Stomach (tissue), 9 donors: ENCODE data around the gene ANKS1B. TPM values are rescaled to one million over a fixed set of nuclear protein-coding genes. Genes with fewer than 3 reads are reported as not detected.
A peak's percentile ranks its signal among the peaks of the same experiment; 100 is the strongest.
"Not testable (repeated sequence)": the region's sequence is repeated elsewhere in the genome, so short reads cannot be mapped to it uniquely, and the experiment has no call there.

Source experiments
- DNase-seq, 2 donors: peaks; one replicate each; pipeline versions ENCODE4 v3.0.0 to v3.0.0-alpha.2; 2013 to 2019
- H3K27ac ChIP-seq, 5 donors: fragments of 200-600 bp in 4 of 5; sonication (generic) in 4 of 5; one replicate each; pipeline ENCODE4 v1.5.1; 2013 to 2019; ENCODE audit warnings: mild to moderate bottlenecking in 1 of 5, moderate library complexity in 1 of 5
- H3K27me3 ChIP-seq, 3 donors: fragments of 200-600 bp; sonication (generic); one replicate each; pipeline ENCODE4 v1.5.1; 2017 to 2019; ENCODE audit warnings: mixed run types in 1 of 3
- H3K36me3 ChIP-seq, 4 donors: fragments of 200-600 bp; sonication (generic); 1 replicate in 3 of 4; 2 replicates in 1 of 4; pipeline ENCODE4 v1.5.1; 2016 to 2019
- H3K4me1 ChIP-seq, 4 donors: fragments of 200-600 bp; sonication (generic); one replicate each; pipeline ENCODE4 v1.5.1; 2016 to 2019
- H3K4me3 ChIP-seq, 4 donors: fragments of 200-600 bp; sonication (generic) in 3 of 4; one replicate each; pipeline ENCODE4 v1.5.1; 2016 to 2019; ENCODE audit warnings: mild to moderate bottlenecking in 1 of 4
- H3K9me3 ChIP-seq, 4 donors: fragments of 200-600 bp; sonication (generic); one replicate each; pipeline ENCODE4 v1.5.1; 2016 to 2019
- CTCF ChIP-seq, 7 experiments: fragments of 450-650 bp in 4 of 7; fragments of 200-600 bp in 3 of 7; sonication (generic) in 3 of 7; IDR thresholded peaks; one replicate each; pipeline ENCODE4 v1.5.1; 2016 to 2019; ENCODE audit warnings: antibody characterized with exemption in 7 of 7, control low read depth in 2 of 7, mild to moderate bottlenecking in 1 of 7
- EP300 ChIP-seq: sonication (generic); formaldehyde crosslinking; IDR thresholded peaks from one replicate; pipeline ENCODE4 v1.6.1; 2017; ENCODE audit warnings: antibody characterized with exemption
- POLR2A ChIP-seq, 4 donors: fragments of 450-650 bp; IDR thresholded peaks; one replicate each; pipeline ENCODE4 v1.6.1; 2016; ENCODE audit warnings: antibody characterized with exemption in 4 of 4, control low read depth in 2 of 4, mild to moderate bottlenecking in 1 of 4, moderate library complexity in 1 of 4
- POLR2AphosphoS5 ChIP-seq, 3 donors: sonication (generic); formaldehyde crosslinking; IDR thresholded peaks; one replicate each; pipeline ENCODE4 v1.6.1; 2016; ENCODE audit warnings: antibody characterized with exemption in 3 of 3
- WGBS, 5 donors: extraction: QIAGEN DNeasy Blood & Tissue Kit in 3 of 5; methylation state at CpG; one replicate each; pipeline versions ENCODE4 v1.1.5 to v1.1.7; 2013 to 2018; 5-methylcytosine and 5-hydroxymethylcytosine counted together
- intact Hi-C: fragments of 100-400 bp; cut with DNase I; formaldehyde crosslinking; loops from one replicate; pipeline ENCODE4 v1.15.1; 2023; ENCODE audit warnings: low total_unique reads
- polyA plus RNA-seq, 3 donors: library from polyadenylated mRNA; stranded (reverse); fragments of 200-250 nt; gene quantifications; one replicate each; pipeline ENCODE4 v1.2.3, GENCODE V29; 2013
- total RNA-seq, 5 donors: library from RNA; depleted of rRNA; stranded (reverse); fragments of >200 nt; gene quantifications; one replicate each; pipeline versions ENCODE4 v1.1.0 to v1.2.3, GENCODE V29; 2014 to 2016
- donor health status: healthy with polysubstance abuse.
- donor health status: Bipolar disorder and iron deficiency.
- donor health status: healthy.

ANKS1B gene
- total and polyA plus RNA-seq, 8 donors, result 0.73 to 26.8 (median 2.2) TPM; not detected in 2

GRCh38 chr12:99259040-99259934, 725.4 kb downstream of the ANKS1B start:
- Histone ChIP-seq H3K27me3 (no peaks in the 10 kb centered on the region), H3K9me3 (no peaks in the 10 kb centered on the region), H3K4me3 (no peak overlapping the region), H3K4me1 (peaks cover 0 to 11% (median 2%) of the 10 kb centered on the region in 4 donors), H3K27ac (no peak overlapping the region), H3K36me3 (no peaks in the 10 kb centered on the region)
- DNase-seq, result peak in 1 of 2 donors; percentile 51
- intact Hi-C loops, result no loop called here
- 67 to 80% (median 75%) methylated on average over 12 of the region's 12 CpGs for WGBS, 5 donors
- TF ChIP-seq POLR2AphosphoS5 (IDR thresholded peaks at IDR 0.05), result no peak
- no peak for TF ChIP-seq CTCF (IDR thresholded peaks at IDR 0.05)
- no peak for TF ChIP-seq POLR2A (IDR thresholded peaks at IDR 0.05)
- no peak for TF ChIP-seq EP300

- TF ChIP-seq POLR2AphosphoS5 (IDR thresholded peaks at IDR 0.05), result no peak
- TF ChIP-seq POLR2A (IDR thresholded peaks at IDR 0.05), result no peak
- DNase-seq, result no peak
- Histone ChIP-seq H3K4me3 (no peak overlapping the region), H3K27me3 (no peaks in the 10 kb centered on the region), H3K27ac (no peak overlapping the region), H3K36me3 (no peaks in the 10 kb centered on the region), H3K9me3 (no peaks in the 10 kb centered on the region), H3K4me1 (peaks cover 0 to 11% (median 2%) of the 10 kb centered on the region in 4 donors)
- intact Hi-C loops, result no loop called here
Observed at GRCh38 chr12:99257672-99258071, 727.1 kb downstream of the ANKS1B start.

- Histone ChIP-seq H3K27ac (no peak overlapping the region), H3K27me3 (no peaks in the 10 kb centered on the region), H3K36me3 (no peaks in the 10 kb centered on the region), H3K4me3 (no peak overlapping the region), H3K4me1 (no peaks in the 10 kb centered on the region), H3K9me3 (no peaks in the 10 kb centered on the region)
- intact Hi-C loops, result no loop called here
- 82 to 97% (median 92%) methylated on average over 3 of the region's 3 CpGs for WGBS, 5 donors
- peak in 1 of 2 donors; percentile 20 for DNase-seq
- no peak for TF ChIP-seq EP300
- TF ChIP-seq POLR2A (IDR thresholded peaks at IDR 0.05), result no peak
- no peak for TF ChIP-seq CTCF (IDR thresholded peaks at IDR 0.05)
- TF ChIP-seq POLR2AphosphoS5 (IDR thresholded peaks at IDR 0.05), result no peak
Observed at GRCh38 chr12:99253068-99253467, 731.7 kb downstream of the ANKS1B start.

- H3K27ac ChIP-seq, result no peak overlapping the region
- H3K4me3 ChIP-seq, result no peak overlapping the region
- H3K36me3 ChIP-seq, result no peaks in the 10 kb centered on the region
- no peaks in the 10 kb centered on the region for H3K9me3 ChIP-seq
- no peaks in the 10 kb centered on the region for H3K4me1 ChIP-seq
- 68 to 79% (median 76%) methylated on average over 2 to 3 of the region's 3 CpGs for WGBS, 5 donors
- DNase-seq, result no peak
- intact Hi-C loops, result no loop called here
- TF ChIP-seq POLR2AphosphoS5 (IDR thresholded peaks at IDR 0.05) (no peak), POLR2A (IDR thresholded peaks at IDR 0.05) (no peak), CTCF (IDR thresholded peaks at IDR 0.05) (no peak), EP300 (no peak)
- H3K27me3 ChIP-seq, result no peaks in the 10 kb centered on the region
Observed at GRCh38 chr12:99250091-99250490, 734.6 kb downstream of the ANKS1B start.

- TF ChIP-seq POLR2AphosphoS5 (IDR thresholded peaks at IDR 0.05) (no peak), CTCF (IDR thresholded peaks at IDR 0.05) (no peak), POLR2A (IDR thresholded peaks at IDR 0.05) (no peak), EP300 (no peak)
- H3K9me3 ChIP-seq, result no peaks in the 10 kb centered on the region
- H3K4me3 ChIP-seq, result no peak overlapping the region
- H3K4me1 ChIP-seq, result no peaks in the 10 kb centered on the region
- no peaks in the 10 kb centered on the region for H3K36me3 ChIP-seq
- intact Hi-C loops, result no loop called here
- no peaks in the 10 kb centered on the region for H3K27me3 ChIP-seq
- no peak overlapping the region for H3K27ac ChIP-seq
- whole genome bisulfite sequencing, 5 donors, result 54 to 69% (median 59%) methylated on average over 4 of the region's 4 CpGs
- no peak for DNase-seq
Observed at GRCh38 chr12:99249543-99249942, 735.2 kb downstream of the ANKS1B start.

GRCh38 chr12:99237907-99238538, 746.7 kb downstream of the ANKS1B start:
- H3K27ac ChIP-seq, intact Hi-C loops, H3K36me3 ChIP-seq, H3K4me1 ChIP-seq, H3K27me3 ChIP-seq, H3K4me3 ChIP-seq: not testable (repeated sequence)
- H3K9me3 ChIP-seq, result peaks cover 0 to 10% (median 0%) of the 10 kb centered on the region in 4 donors
- peak in 1 of 2 donors; percentile 35 for DNase-seq
- WGBS, 5 donors, result 27 to 49% (median 35%) methylated on average over 7 of the region's 7 CpGs
